Mucosa of gallbladder (tissue), 1 donor: ENCODE results near the gene ALG3. TPM values are rescaled to one million over a fixed set of nuclear protein-coding genes. Genes with fewer than 3 reads are reported as not detected.

Experiments
- DNase-seq: peaks from one replicate; pipeline ENCODE4 v3.0.0-alpha.2; 2020; ENCODE audit warnings: low spot score
- total RNA-seq: library from RNA; stranded (reverse); gene quantifications from one replicate; pipeline ENCODE4 v1.2.1, GENCODE V29; 2021
- donor health status: DM: no; HTN: no; CAD: no.

ALG3 gene
- total RNA-seq, 1 donor from 2014 or later = 44.7 TPM

- DNase-seq = no peak
Observed at GRCh38 chr3:184196536-184196935, 52.2 kb downstream of the ALG3 start.

- DNase-seq = no peak
Observed at GRCh38 chr3:184193991-184194539, 54.7 kb downstream of the ALG3 start.

- DNase-seq = no peak
Observed at GRCh38 chr3:184192889-184193288, 55.9 kb downstream of the ALG3 start.

Other genes starting within 250 kb of the ALG3 start
- 37.8 TPM for gene ABCC5, start 231.1 kb downstream of the ALG3 start, total RNA-seq
- gene HTR3D, start 217.2 kb downstream of the ALG3 start, total RNA-seq = not detected
- gene HTR3C, start 195.9 kb downstream of the ALG3 start, total RNA-seq = 0.14 TPM
- not detected for gene HTR3E, start 151.9 kb downstream of the ALG3 start, total RNA-seq
- 35.5 TPM for gene EIF2B5, start 113.6 kb downstream of the ALG3 start, total RNA-seq
- gene DVL3, start 93.6 kb downstream of the ALG3 start, total RNA-seq = 99.2 TPM
- 322 TPM for gene AP2M1, start 74.1 kb downstream of the ALG3 start, total RNA-seq
- 77.4 TPM for gene ABCF3, start 62.8 kb downstream of the ALG3 start, total RNA-seq
- gene VWA5B2, start 19.4 kb downstream of the ALG3 start, total RNA-seq = not detected
- gene EEF1AKMT4, start 710 bp upstream of the ALG3 start, total RNA-seq = 3.2 TPM
- gene CAMK2N2, start 12.6 kb upstream of the ALG3 start, total RNA-seq = 0.40 TPM
- 0.14 TPM for gene ECE2, start 27.1 kb upstream of the ALG3 start, total RNA-seq
- 174 TPM for gene PSMD2, start 50.3 kb upstream of the ALG3 start, total RNA-seq
- gene EIF4G1, start 65.6 kb upstream of the ALG3 start, total RNA-seq = 330 TPM
- gene FAM131A, start 88.6 kb upstream of the ALG3 start, total RNA-seq = 41.5 TPM
- gene CLCN2, start 112.6 kb upstream of the ALG3 start, total RNA-seq = 104 TPM
- 107 TPM for gene POLR2H, start 112.7 kb upstream of the ALG3 start, total RNA-seq
- gene THPO, start 129.2 kb upstream of the ALG3 start, total RNA-seq = 0.29 TPM
- 6.5 TPM for gene CHRD, start 131.1 kb upstream of the ALG3 start, total RNA-seq